Trophoblast cell (in vitro differentiated cells and primary cell): ENCODE results near the gene SRSF5. TPM values are rescaled to one million over a fixed set of nuclear protein-coding genes. Genes with fewer than 3 reads are reported as not detected.
"Not testable (repeated sequence)": the region's sequence is repeated elsewhere in the genome, so short reads cannot be mapped to it uniquely, and the experiment has no call there.

Source experiments
- DNase-seq, 2 donors: peaks; one replicate each; pipeline ENCODE4 v3.0.0-alpha.2; 2016
- H2AFZ ChIP-seq: 2 replicates; pipeline ENCODE4 v1.6.1; 2013; ENCODE audit warnings: low read length, moderate library complexity, mild to moderate bottlenecking; ENCODE audit not compliant: insufficient read depth, poor library complexity
- H2AK5ac ChIP-seq: 2 replicates; pipeline ENCODE4 v1.6.1; 2013; ENCODE audit warnings: mild to moderate bottlenecking, low read length
- H2BK120ac ChIP-seq: 2 replicates; pipeline ENCODE4 v1.6.1; 2013; ENCODE audit warnings: low read length, mild to moderate bottlenecking, moderate library complexity; ENCODE audit not compliant: insufficient read depth, poor library complexity
- H2BK12ac ChIP-seq: 2 replicates; pipeline ENCODE4 v1.6.1; 2013; ENCODE audit warnings: mild to moderate bottlenecking, low read length, moderate library complexity
- H2BK5ac ChIP-seq: 2 replicates; pipeline ENCODE4 v1.6.1; 2013; ENCODE audit warnings: low read length, low read depth, moderate library complexity, mild to moderate bottlenecking; ENCODE audit not compliant: poor library complexity
- H3K14ac ChIP-seq: 2 replicates; pipeline ENCODE4 v1.6.1; 2013; ENCODE audit warnings: mild to moderate bottlenecking, low read length
- H3K18ac ChIP-seq: 2 replicates; pipeline ENCODE4 v1.6.1; 2013; ENCODE audit warnings: mild to moderate bottlenecking, low read length
- H3K23ac ChIP-seq: 2 replicates; pipeline ENCODE4 v1.6.1; 2013; ENCODE audit warnings: low read length
- H3K27ac ChIP-seq: 2 replicates; pipeline ENCODE4 v1.5.1; 2013; ENCODE audit warnings: low read depth, mild to moderate bottlenecking, inconsistent platforms, low read length, moderate library complexity
- H3K27me3 ChIP-seq: 2 replicates; pipeline ENCODE4 v1.6.1; 2013; ENCODE audit warnings: inconsistent platforms, mild to moderate bottlenecking, low read length, moderate library complexity; ENCODE audit not compliant: insufficient read depth
- H3K36me3 ChIP-seq, 2 experiments: 1 replicate in 1 of 2; 2 replicates in 1 of 2; pipeline ENCODE4 v1.6.1; 2013; ENCODE audit warnings: low read length in 2 of 2, mild to moderate bottlenecking in 2 of 2, moderate library complexity in 1 of 2; ENCODE audit not compliant: insufficient read depth in 2 of 2, control insufficient read depth in 1 of 2
- H3K4ac ChIP-seq: 2 replicates; pipeline ENCODE4 v1.6.1; 2013; ENCODE audit warnings: low read depth, mild to moderate bottlenecking, low read length, moderate library complexity
- H3K4me1 ChIP-seq, 2 experiments: 1 replicate in 1 of 2; 2 replicates in 1 of 2; pipeline ENCODE4 v1.6.1; 2013; ENCODE audit warnings: low read length in 2 of 2, mild to moderate bottlenecking in 2 of 2, moderate library complexity in 1 of 2; ENCODE audit not compliant: insufficient read depth in 2 of 2, control insufficient read depth in 1 of 2
- H3K4me2 ChIP-seq: 2 replicates; pipeline ENCODE4 v1.6.1; 2013; ENCODE audit warnings: inconsistent platforms, mild to moderate bottlenecking, low read length, moderate library complexity
- H3K4me3 ChIP-seq: 2 replicates; pipeline ENCODE4 v1.5.1; 2013; ENCODE audit warnings: mild to moderate bottlenecking, low read depth, low read length, inconsistent platforms
- H3K79me1 ChIP-seq: one replicate; pipeline ENCODE4 v1.6.1; 2013; ENCODE audit warnings: low read length
- H3K79me2 ChIP-seq: 2 replicates; pipeline ENCODE4 v1.6.1; 2013; ENCODE audit warnings: low read length, mild to moderate bottlenecking; ENCODE audit not compliant: control insufficient read depth, insufficient read depth, poor library complexity
- H3K9ac ChIP-seq: 2 replicates; pipeline ENCODE4 v1.6.1; 2013; ENCODE audit warnings: mild to moderate bottlenecking, low read length
- H3K9me3 ChIP-seq: 2 replicates; pipeline ENCODE4 v1.6.1; 2013; ENCODE audit warnings: low read depth, mild to moderate bottlenecking, control low read depth, inconsistent platforms, low read length; ENCODE audit not compliant: insufficient read depth
- H4K12ac ChIP-seq: 2 replicates; pipeline ENCODE4 v1.6.1; 2013; ENCODE audit warnings: low read depth, mild to moderate bottlenecking, low read length, moderate library complexity
- H4K8ac ChIP-seq: 2 replicates; pipeline ENCODE4 v1.6.1; 2013; ENCODE audit warnings: low read depth, mild to moderate bottlenecking, low read length, moderate library complexity
- H4K91ac ChIP-seq: one replicate; pipeline ENCODE4 v1.6.1; 2013; ENCODE audit warnings: low read depth, mild to moderate bottlenecking, low read length, moderate library complexity
- WGBS: extraction: QIAGEN DNeasy Blood & Tissue Kit; methylation state at CpG from one replicate; pipeline ENCODE4 v1.1.7; 2013; ENCODE audit warnings: missing lambda C conversion rate; ENCODE audit not compliant: insufficient read length, insufficient coverage; ENCODE audit errors: extremely low coverage; 5-methylcytosine and 5-hydroxymethylcytosine counted together
- polyA plus RNA-seq: library from polyadenylated mRNA; stranded (reverse); fragments of 200-250 nt; gene quantifications from 2 replicates; pipeline ENCODE4 v1.2.3, GENCODE V29; 2013

SRSF5 gene
- 200 TPM in 2 replicates for polyA plus RNA-seq

GRCh38 chr14:69766984-69767368 is at the start of gene SRSF5:
SRSF5 (plus strand) TSS chr14:69767142; CDS start chr14:69768157, 1,015 bp downstream.
- Histone ChIP-seq H4K8ac (peak within 1 kb of the TSS; percentile 98), H4K91ac (peak within 1 kb of the TSS; percentile 97), H3K4me3 (peak within 1 kb of the TSS; percentile 95), H3K27me3 (no peaks in the 10 kb centered on the region), H3K4me2 (peak within 1 kb of the TSS; percentile 73), H2BK5ac (peak within 1 kb of the TSS; percentile 82), H3K23ac (no peak within 1 kb of the TSS), H3K14ac (peak within 1 kb of the TSS; percentile 95), H2AK5ac (peak within 1 kb of the TSS; percentile 85), H4K12ac (peak within 1 kb of the TSS; percentile 91), H2BK12ac (no peak within 1 kb of the TSS), H2AFZ (peak within 1 kb of the TSS; percentile 73), H3K27ac (peak within 1 kb of the TSS; percentile 88), H3K9ac (peak within 1 kb of the TSS; percentile 100), H3K79me2 (peaks cover 9% of the 10 kb centered on the region), H3K79me1 (peaks cover 12% of the 10 kb centered on the region), H3K36me3 (peaks cover 15 to 26% of the 10 kb centered on the region in 2 experiments), H3K4me1 (peaks cover 0 to 10% of the 10 kb centered on the region in 2 experiments), H3K9me3 (no peaks in the 10 kb centered on the region), H2BK120ac (peak within 1 kb of the TSS; percentile 67), H3K4ac (peak within 1 kb of the TSS; percentile 97), H3K18ac (peak within 1 kb of the TSS; percentile 90)
- WGBS: no CpG with 5 or more reads among the region's 31 CpGs
- DNase-seq: peak; percentile 98 to 99

GRCh38 chr14:69718614-69719013 is 48.3 kb upstream of the SRSF5 start:
- H3K9ac ChIP-seq, H3K36me3 ChIP-seq, H3K4ac ChIP-seq, H3K27ac ChIP-seq, H4K91ac ChIP-seq, H3K14ac ChIP-seq, H2AK5ac ChIP-seq, H4K8ac ChIP-seq, H3K9me3 ChIP-seq, H3K79me1 ChIP-seq, H3K27me3 ChIP-seq, H3K79me2 ChIP-seq, H3K4me1 ChIP-seq, DNase-seq, H3K23ac ChIP-seq, H3K4me2 ChIP-seq, H2AFZ ChIP-seq, H3K4me3 ChIP-seq, H2BK5ac ChIP-seq, H3K18ac ChIP-seq, H4K12ac ChIP-seq, H2BK120ac ChIP-seq, H2BK12ac ChIP-seq: not testable (repeated sequence)
- no CpG with 5 or more reads among the region's 2 CpGs for WGBS

- Histone ChIP-seq H3K36me3 (no peaks in the 10 kb centered on the region), H3K4me1 (no peaks in the 10 kb centered on the region), H2AK5ac (no peak overlapping the region), H4K8ac (no peak overlapping the region), H3K4me3 (no peak overlapping the region), H3K27ac (no peak overlapping the region), H2BK5ac (no peak overlapping the region), H3K14ac (no peak overlapping the region), H3K4me2 (no peak overlapping the region), H3K27me3 (no peaks in the 10 kb centered on the region), H2BK120ac (no peak overlapping the region), H4K91ac (no peak overlapping the region), H4K12ac (no peak overlapping the region), H3K23ac (no peak overlapping the region), H3K4ac (no peak overlapping the region), H2BK12ac (no peak overlapping the region), H2AFZ (peak overlapping the region; percentile 0), H3K18ac (no peak overlapping the region), H3K79me1 (no peaks in the 10 kb centered on the region), H3K79me2 (no peaks in the 10 kb centered on the region), H3K9me3 (peaks cover 3% of the 10 kb centered on the region), H3K9ac (no peak overlapping the region)
- DNase-seq: peak; percentile 43 to 54
- no CpG with 5 or more reads among the region's 7 CpGs for WGBS
Observed at GRCh38 chr14:69719501-69719951, 47.4 kb upstream of the SRSF5 start.

GRCh38 chr14:69720912-69721311 is 46.0 kb upstream of the SRSF5 start:
- Histone ChIP-seq H2BK12ac (no peak overlapping the region), H3K14ac (no peak overlapping the region), H3K9ac (no peak overlapping the region), H3K27ac (no peak overlapping the region), H3K79me2 (no peaks in the 10 kb centered on the region), H3K36me3 (no peaks in the 10 kb centered on the region), H3K18ac (no peak overlapping the region), H2AK5ac (no peak overlapping the region), H4K12ac (no peak overlapping the region), H2BK5ac (no peak overlapping the region), H2AFZ (no peak overlapping the region), H3K27me3 (no peaks in the 10 kb centered on the region), H3K4ac (no peak overlapping the region), H3K4me1 (no peaks in the 10 kb centered on the region), H3K79me1 (no peaks in the 10 kb centered on the region), H3K4me3 (no peak overlapping the region), H4K91ac (no peak overlapping the region), H3K4me2 (no peak overlapping the region), H2BK120ac (no peak overlapping the region), H3K9me3 (no peaks in the 10 kb centered on the region), H3K23ac (no peak overlapping the region), H4K8ac (no peak overlapping the region)
- no peak for DNase-seq
- no CpG with 5 or more reads among the region's 4 CpGs for WGBS
